Osteoblast (primary cell): ENCODE data around the gene MRPL3. TPM values are rescaled to one million over a fixed set of nuclear protein-coding genes. Genes with fewer than 3 reads are reported as not detected.

ENCODE experiments used
- DNase-seq: peaks from one replicate; pipeline ENCODE4 v3.0.0; 2011; ENCODE audit warnings: low spot score, mixed read lengths; ENCODE audit not compliant: insufficient read length; ENCODE audit errors: missing footprints
- H2AFZ ChIP-seq: 2 replicates; pipeline ENCODE4 v1.6.0; 2011; ENCODE audit warnings: mild to moderate bottlenecking, low read length
- H3K27ac ChIP-seq: 2 replicates; pipeline ENCODE4 v1.5.1; 2011; ENCODE audit warnings: mild to moderate bottlenecking, low read depth, low read length, moderate library complexity
- H3K27me3 ChIP-seq: 2 replicates; pipeline ENCODE4 v1.6.0; 2012; ENCODE audit warnings: mild to moderate bottlenecking, control low read depth, inconsistent platforms, low read length, moderate library complexity; ENCODE audit not compliant: insufficient read depth
- H3K36me3 ChIP-seq: 2 replicates; pipeline ENCODE4 v1.5.1; 2011; ENCODE audit warnings: mild to moderate bottlenecking, low read length, control low read depth, moderate library complexity; ENCODE audit not compliant: insufficient read depth
- H3K4me1 ChIP-seq: 2 replicates; pipeline ENCODE4 v1.5.1; 2011; ENCODE audit warnings: mild to moderate bottlenecking, low read length, control low read depth, moderate library complexity; ENCODE audit not compliant: insufficient read depth
- H3K4me2 ChIP-seq: 2 replicates; pipeline ENCODE4 v1.6.0; 2011; ENCODE audit warnings: mild to moderate bottlenecking, low read length; ENCODE audit not compliant: insufficient read depth
- H3K4me3 ChIP-seq: fragments of 200-600 bp; sonication (generic); 3 replicates; pipeline ENCODE4 v1.5.1; 2012; ENCODE audit warnings: mild to moderate bottlenecking, low read length, inconsistent platforms; ENCODE audit not compliant: insufficient read depth
- H3K79me2 ChIP-seq: 2 replicates; pipeline ENCODE4 v1.6.0; 2012; ENCODE audit warnings: mild to moderate bottlenecking, low read length, control low read depth, inconsistent platforms; ENCODE audit not compliant: insufficient read depth
- H3K9me3 ChIP-seq: 2 replicates; pipeline ENCODE4 v1.5.1; 2011; ENCODE audit warnings: low read depth, low read length, control low read depth
- H4K20me1 ChIP-seq: 2 replicates; pipeline ENCODE4 v1.6.0; 2012; ENCODE audit warnings: mild to moderate bottlenecking, low read length, control low read depth; ENCODE audit not compliant: insufficient read depth
- total RNA-seq: library from RNA; depleted of rRNA; stranded (reverse); fragments of >200 nt; gene quantifications from 2 replicates; pipeline ENCODE4 v1.2.3, GENCODE V29; 2012
- TF ChIP-seq, protein P1 (sequence below): IDR thresholded peaks from 2 replicates; pipeline ENCODE4 v1.5.1; 2011; ENCODE audit warnings: mild to moderate bottlenecking, low read depth, low read length, moderate library complexity; ENCODE audit errors: extremely low read depth

Gene MRPL3
- total RNA-seq, 1 donor: 92.6 TPM

- TF ChIP-seq, protein P1, sequence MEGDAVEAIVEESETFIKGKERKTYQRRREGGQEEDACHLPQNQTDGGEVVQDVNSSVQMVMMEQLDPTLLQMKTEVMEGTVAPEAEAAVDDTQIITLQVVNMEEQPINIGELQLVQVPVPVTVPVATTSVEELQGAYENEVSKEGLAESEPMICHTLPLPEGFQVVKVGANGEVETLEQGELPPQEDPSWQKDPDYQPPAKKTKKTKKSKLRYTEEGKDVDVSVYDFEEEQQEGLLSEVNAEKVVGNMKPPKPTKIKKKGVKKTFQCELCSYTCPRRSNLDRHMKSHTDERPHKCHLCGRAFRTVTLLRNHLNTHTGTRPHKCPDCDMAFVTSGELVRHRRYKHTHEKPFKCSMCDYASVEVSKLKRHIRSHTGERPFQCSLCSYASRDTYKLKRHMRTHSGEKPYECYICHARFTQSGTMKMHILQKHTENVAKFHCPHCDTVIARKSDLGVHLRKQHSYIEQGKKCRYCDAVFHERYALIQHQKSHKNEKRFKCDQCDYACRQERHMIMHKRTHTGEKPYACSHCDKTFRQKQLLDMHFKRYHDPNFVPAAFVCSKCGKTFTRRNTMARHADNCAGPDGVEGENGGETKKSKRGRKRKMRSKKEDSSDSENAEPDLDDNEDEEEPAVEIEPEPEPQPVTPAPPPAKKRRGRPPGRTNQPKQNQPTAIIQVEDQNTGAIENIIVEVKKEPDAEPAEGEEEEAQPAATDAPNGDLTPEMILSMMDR: no peak
- Histone ChIP-seq H2AFZ (no peak overlapping the region), H3K27ac (no peak overlapping the region), H3K27me3 (no peaks in the 10 kb centered on the region), H3K36me3 (no peaks in the 10 kb centered on the region), H3K4me2 (no peak overlapping the region), H3K4me3 (no peak overlapping the region), H3K9me3 (no peaks in the 10 kb centered on the region), H4K20me1 (no peaks in the 10 kb centered on the region), H3K4me1 (peaks cover 8% of the 10 kb centered on the region), H3K79me2 (no peaks in the 10 kb centered on the region)
- DNase-seq: no peak
Observed at GRCh38 chr3:131547585-131547984, 44.8 kb upstream of the MRPL3 start.

DNA sequence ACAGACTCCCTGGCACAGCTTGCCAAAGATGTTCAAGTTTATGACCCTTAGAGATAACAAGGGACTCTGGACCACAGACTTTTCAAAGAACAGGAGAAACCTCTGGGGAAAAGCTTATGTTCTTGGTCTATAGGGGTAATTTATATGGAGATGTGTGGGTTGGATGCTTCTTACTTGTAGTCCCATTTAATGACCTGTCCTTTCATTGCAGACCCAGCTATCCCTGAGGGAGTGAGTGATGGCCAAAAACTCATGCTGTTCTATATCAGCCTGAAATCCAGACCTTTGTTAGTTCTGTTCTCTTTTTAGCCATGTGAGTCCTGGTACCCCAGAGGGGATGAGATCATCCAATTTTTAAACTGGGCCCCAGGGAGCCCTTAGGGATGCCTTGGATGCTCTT lies 43.7 kb upstream of the MRPL3 start:
- H3K9me3 ChIP-seq: no peaks in the 10 kb centered on the region
- no peaks in the 10 kb centered on the region for H3K36me3 ChIP-seq
- no peak overlapping the region for H2AFZ ChIP-seq
- TF ChIP-seq, protein P1: no peak
- no peak overlapping the region for H3K4me2 ChIP-seq
- H3K4me3 ChIP-seq: no peak overlapping the region
- no peaks in the 10 kb centered on the region for H3K79me2 ChIP-seq
- peaks cover 8% of the 10 kb centered on the region for H3K4me1 ChIP-seq
- no peak for DNase-seq
- no peaks in the 10 kb centered on the region for H3K27me3 ChIP-seq
- no peaks in the 10 kb centered on the region for H4K20me1 ChIP-seq
- H3K27ac ChIP-seq: no peak overlapping the region

DNA sequence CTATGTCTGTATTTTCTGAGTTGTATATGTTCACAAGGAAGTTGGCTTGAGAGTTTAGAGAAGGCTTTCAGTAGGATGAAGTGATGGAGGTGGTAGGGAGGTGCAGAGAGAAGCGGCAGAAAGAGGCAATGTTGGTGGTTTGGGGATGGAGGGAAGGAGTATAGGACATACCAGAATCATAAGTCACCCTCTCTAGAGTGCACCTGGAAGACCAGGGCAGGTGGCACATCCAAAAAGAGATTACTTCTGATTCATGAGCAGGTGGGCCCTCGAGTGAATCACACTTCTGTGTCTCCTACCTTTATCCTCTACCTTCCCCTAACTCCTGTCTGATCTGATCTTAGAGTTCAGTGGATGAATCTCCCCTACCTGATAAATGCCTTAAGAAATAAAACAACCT lies 41.8 kb upstream of the MRPL3 start:
- Histone ChIP-seq H3K4me1 (peaks cover 8% of the 10 kb centered on the region), H4K20me1 (no peaks in the 10 kb centered on the region), H3K9me3 (no peaks in the 10 kb centered on the region), H3K79me2 (no peaks in the 10 kb centered on the region), H2AFZ (no peak overlapping the region), H3K4me2 (no peak overlapping the region), H3K4me3 (no peak overlapping the region), H3K27ac (no peak overlapping the region), H3K27me3 (no peaks in the 10 kb centered on the region), H3K36me3 (no peaks in the 10 kb centered on the region)
- no peak for DNase-seq
- TF ChIP-seq, protein P1: no peak

DNA sequence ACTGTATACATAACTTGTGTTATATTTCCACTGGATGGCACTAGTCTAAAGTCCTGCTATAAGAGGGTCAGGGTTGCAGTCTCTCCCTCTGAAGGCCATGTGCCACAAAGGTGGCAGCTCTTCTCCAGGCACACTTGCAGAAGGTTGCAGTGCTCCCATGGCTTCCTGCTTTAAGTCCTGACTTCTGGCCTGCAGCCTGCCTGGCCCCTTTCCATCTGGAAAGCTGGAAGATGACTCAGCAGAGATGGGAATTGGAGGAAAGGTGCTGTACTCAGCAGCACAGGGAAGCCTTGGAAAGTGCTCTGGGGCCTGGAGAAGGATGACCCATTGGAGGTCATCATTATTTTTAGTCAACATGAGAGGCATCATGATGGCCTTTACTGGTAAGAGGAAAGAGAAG lies 40.9 kb upstream of the MRPL3 start:
- Histone ChIP-seq H2AFZ (no peak overlapping the region), H3K4me3 (no peak overlapping the region), H3K9me3 (no peaks in the 10 kb centered on the region), H3K4me2 (no peak overlapping the region), H3K36me3 (no peaks in the 10 kb centered on the region), H3K79me2 (no peaks in the 10 kb centered on the region), H3K4me1 (peaks cover 8% of the 10 kb centered on the region), H4K20me1 (no peaks in the 10 kb centered on the region), H3K27ac (no peak overlapping the region), H3K27me3 (no peaks in the 10 kb centered on the region)
- DNase-seq: no peak
- TF ChIP-seq, protein P1: no peak
